Osteoblast (primary cell): Measurements from ENCODE around the gene RICTOR. TPM values are rescaled to one million over a fixed set of nuclear protein-coding genes. Genes with fewer than 3 reads are reported as not detected.
A peak's percentile ranks its signal among the peaks of the same experiment; 100 is the strongest.

ENCODE experiments used
- DNase-seq: peaks from one replicate; pipeline ENCODE4 v3.0.0; 2011; ENCODE audit warnings: low spot score, mixed read lengths; ENCODE audit not compliant: insufficient read length; ENCODE audit errors: missing footprints
- H2AFZ ChIP-seq: 2 replicates; pipeline ENCODE4 v1.6.0; 2011; ENCODE audit warnings: mild to moderate bottlenecking, low read length
- H3K27ac ChIP-seq: 2 replicates; pipeline ENCODE4 v1.5.1; 2011; ENCODE audit warnings: mild to moderate bottlenecking, low read depth, low read length, moderate library complexity
- H3K27me3 ChIP-seq: 2 replicates; pipeline ENCODE4 v1.6.0; 2012; ENCODE audit warnings: mild to moderate bottlenecking, control low read depth, inconsistent platforms, low read length, moderate library complexity; ENCODE audit not compliant: insufficient read depth
- H3K36me3 ChIP-seq: 2 replicates; pipeline ENCODE4 v1.5.1; 2011; ENCODE audit warnings: mild to moderate bottlenecking, low read length, control low read depth, moderate library complexity; ENCODE audit not compliant: insufficient read depth
- H3K4me1 ChIP-seq: 2 replicates; pipeline ENCODE4 v1.5.1; 2011; ENCODE audit warnings: mild to moderate bottlenecking, low read length, control low read depth, moderate library complexity; ENCODE audit not compliant: insufficient read depth
- H3K4me2 ChIP-seq: 2 replicates; pipeline ENCODE4 v1.6.0; 2011; ENCODE audit warnings: mild to moderate bottlenecking, low read length; ENCODE audit not compliant: insufficient read depth
- H3K4me3 ChIP-seq: fragments of 200-600 bp; sonication (generic); 3 replicates; pipeline ENCODE4 v1.5.1; 2012; ENCODE audit warnings: mild to moderate bottlenecking, low read length, inconsistent platforms; ENCODE audit not compliant: insufficient read depth
- H3K79me2 ChIP-seq: 2 replicates; pipeline ENCODE4 v1.6.0; 2012; ENCODE audit warnings: mild to moderate bottlenecking, low read length, control low read depth, inconsistent platforms; ENCODE audit not compliant: insufficient read depth
- H3K9me3 ChIP-seq: 2 replicates; pipeline ENCODE4 v1.5.1; 2011; ENCODE audit warnings: low read depth, low read length, control low read depth
- H4K20me1 ChIP-seq: 2 replicates; pipeline ENCODE4 v1.6.0; 2012; ENCODE audit warnings: mild to moderate bottlenecking, low read length, control low read depth; ENCODE audit not compliant: insufficient read depth
- total RNA-seq: library from RNA; depleted of rRNA; stranded (reverse); fragments of >200 nt; gene quantifications from 2 replicates; pipeline ENCODE4 v1.2.3, GENCODE V29; 2012
- TF ChIP-seq, protein P1 (sequence below): IDR thresholded peaks from 2 replicates; pipeline ENCODE4 v1.5.1; 2011; ENCODE audit warnings: mild to moderate bottlenecking, low read depth, low read length, moderate library complexity; ENCODE audit errors: extremely low read depth

RICTOR gene
- total RNA-seq, 1 donor = 46.7 TPM

DNA sequence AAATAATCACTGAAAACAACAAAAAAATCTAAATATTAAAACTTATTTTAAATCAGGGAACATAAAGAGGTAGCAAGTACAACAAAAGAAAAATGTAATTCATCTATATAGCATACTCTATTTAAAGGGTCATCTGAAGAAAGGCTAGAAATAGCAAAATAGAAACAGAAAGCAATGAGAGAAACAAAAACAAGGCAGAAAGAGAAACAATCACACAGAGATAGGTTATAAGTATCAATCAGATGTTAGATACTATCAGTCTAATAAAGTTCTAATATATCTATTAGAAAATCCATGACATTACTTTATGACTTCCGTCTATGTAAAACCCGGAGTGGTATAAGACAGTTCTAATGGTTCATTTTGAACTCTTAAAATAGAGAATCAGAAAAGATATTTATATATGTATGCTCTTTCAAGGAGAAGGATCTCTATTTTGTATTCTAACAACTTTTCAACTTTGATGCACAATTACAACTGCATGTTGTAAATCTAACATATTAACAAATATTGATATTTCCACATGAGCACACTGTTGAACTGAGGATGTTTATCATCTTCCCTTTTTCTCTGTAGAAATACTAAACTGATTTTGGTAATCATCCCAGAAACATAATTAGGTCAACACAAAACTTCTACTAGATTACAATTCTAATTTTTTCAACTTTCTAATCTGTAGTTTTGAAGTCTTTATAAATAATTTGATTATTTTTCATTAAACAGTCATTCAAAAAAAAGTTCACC, 15.8 kb downstream of the RICTOR start:
- H3K4me2 ChIP-seq = peak overlapping the region; percentile 79
- peak overlapping the region; percentile 11 for H3K27ac ChIP-seq
- H3K36me3 ChIP-seq = peaks cover 3% of the 10 kb centered on the region
- no peak overlapping the region for H2AFZ ChIP-seq
- H3K79me2 ChIP-seq = peaks cover 86% of the 10 kb centered on the region
- DNase-seq = no peak
- H3K27me3 ChIP-seq = no peaks in the 10 kb centered on the region
- H3K4me3 ChIP-seq = peak overlapping the region; percentile 20
- peaks cover 22% of the 10 kb centered on the region for H4K20me1 ChIP-seq
- H3K4me1 ChIP-seq = no peaks in the 10 kb centered on the region
- H3K9me3 ChIP-seq = no peaks in the 10 kb centered on the region
- TF ChIP-seq, protein P1, sequence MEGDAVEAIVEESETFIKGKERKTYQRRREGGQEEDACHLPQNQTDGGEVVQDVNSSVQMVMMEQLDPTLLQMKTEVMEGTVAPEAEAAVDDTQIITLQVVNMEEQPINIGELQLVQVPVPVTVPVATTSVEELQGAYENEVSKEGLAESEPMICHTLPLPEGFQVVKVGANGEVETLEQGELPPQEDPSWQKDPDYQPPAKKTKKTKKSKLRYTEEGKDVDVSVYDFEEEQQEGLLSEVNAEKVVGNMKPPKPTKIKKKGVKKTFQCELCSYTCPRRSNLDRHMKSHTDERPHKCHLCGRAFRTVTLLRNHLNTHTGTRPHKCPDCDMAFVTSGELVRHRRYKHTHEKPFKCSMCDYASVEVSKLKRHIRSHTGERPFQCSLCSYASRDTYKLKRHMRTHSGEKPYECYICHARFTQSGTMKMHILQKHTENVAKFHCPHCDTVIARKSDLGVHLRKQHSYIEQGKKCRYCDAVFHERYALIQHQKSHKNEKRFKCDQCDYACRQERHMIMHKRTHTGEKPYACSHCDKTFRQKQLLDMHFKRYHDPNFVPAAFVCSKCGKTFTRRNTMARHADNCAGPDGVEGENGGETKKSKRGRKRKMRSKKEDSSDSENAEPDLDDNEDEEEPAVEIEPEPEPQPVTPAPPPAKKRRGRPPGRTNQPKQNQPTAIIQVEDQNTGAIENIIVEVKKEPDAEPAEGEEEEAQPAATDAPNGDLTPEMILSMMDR = no peak

DNA sequence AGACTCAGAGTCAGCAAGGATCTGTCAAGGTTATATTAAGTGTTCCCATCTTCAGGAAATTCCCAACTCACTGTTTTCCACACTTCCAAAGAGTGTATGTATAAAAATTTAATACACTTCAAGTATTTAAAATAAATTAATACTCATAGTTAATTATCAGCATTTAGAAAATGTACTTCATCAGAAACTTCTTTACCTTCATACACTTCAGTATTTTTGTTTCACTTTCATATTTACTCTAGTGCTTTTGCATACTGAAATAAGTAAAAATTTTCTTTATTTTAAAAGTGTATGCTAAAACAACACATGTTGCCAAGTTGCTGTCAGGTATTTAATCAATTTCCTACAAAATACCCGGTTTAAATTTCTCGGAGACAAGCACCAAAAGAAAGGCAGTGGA, 16.5 kb downstream of the RICTOR start:
- Histone ChIP-seq H3K4me3 (peak overlapping the region; percentile 20), H3K27me3 (no peaks in the 10 kb centered on the region), H4K20me1 (peaks cover 21% of the 10 kb centered on the region), H3K27ac (peak overlapping the region; percentile 3), H3K4me2 (peak overlapping the region; percentile 79), H3K79me2 (peaks cover 85% of the 10 kb centered on the region), H3K9me3 (no peaks in the 10 kb centered on the region), H2AFZ (no peak overlapping the region), H3K36me3 (peaks cover 3% of the 10 kb centered on the region), H3K4me1 (no peaks in the 10 kb centered on the region)
- TF ChIP-seq, protein P1 = no peak
- DNase-seq = no peak

DNA sequence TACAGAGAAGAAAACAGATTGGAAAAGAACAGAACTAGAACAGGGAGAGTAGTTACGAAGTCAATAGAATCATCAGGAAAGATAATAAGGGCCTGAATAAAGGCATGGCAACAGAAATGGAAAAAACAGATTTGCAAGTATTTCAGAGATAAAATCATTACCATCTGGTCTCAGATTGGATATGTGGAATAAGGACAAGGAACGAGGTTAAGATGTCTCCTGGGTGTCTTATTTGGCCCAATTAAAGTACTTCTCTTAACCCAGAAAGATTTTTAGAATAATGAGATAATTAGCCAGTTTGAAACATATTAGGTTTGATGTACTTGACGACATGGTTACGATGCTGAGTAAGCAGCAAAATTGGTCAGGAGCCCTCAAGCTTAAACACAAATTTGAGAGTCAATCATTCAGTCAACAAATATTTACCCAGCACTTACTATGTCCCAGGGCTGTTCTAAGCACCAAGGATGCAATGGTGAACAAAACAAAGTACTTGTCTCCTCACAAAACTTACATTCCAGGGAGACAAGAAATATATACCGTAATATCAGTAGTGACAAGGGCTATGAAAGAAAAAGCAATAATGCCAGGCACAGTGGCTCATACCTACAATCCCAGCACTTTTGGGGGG, 18.3 kb downstream of the RICTOR start:
- Histone ChIP-seq H2AFZ (no peak overlapping the region), H3K4me1 (no peaks in the 10 kb centered on the region), H3K4me3 (no peak overlapping the region), H3K27me3 (no peaks in the 10 kb centered on the region), H4K20me1 (peaks cover 10% of the 10 kb centered on the region), H3K36me3 (peaks cover 3% of the 10 kb centered on the region), H3K79me2 (peaks cover 83% of the 10 kb centered on the region), H3K27ac (no peak overlapping the region), H3K9me3 (no peaks in the 10 kb centered on the region), H3K4me2 (no peak overlapping the region)
- DNase-seq = no peak
- TF ChIP-seq, protein P1 = no peak

DNA sequence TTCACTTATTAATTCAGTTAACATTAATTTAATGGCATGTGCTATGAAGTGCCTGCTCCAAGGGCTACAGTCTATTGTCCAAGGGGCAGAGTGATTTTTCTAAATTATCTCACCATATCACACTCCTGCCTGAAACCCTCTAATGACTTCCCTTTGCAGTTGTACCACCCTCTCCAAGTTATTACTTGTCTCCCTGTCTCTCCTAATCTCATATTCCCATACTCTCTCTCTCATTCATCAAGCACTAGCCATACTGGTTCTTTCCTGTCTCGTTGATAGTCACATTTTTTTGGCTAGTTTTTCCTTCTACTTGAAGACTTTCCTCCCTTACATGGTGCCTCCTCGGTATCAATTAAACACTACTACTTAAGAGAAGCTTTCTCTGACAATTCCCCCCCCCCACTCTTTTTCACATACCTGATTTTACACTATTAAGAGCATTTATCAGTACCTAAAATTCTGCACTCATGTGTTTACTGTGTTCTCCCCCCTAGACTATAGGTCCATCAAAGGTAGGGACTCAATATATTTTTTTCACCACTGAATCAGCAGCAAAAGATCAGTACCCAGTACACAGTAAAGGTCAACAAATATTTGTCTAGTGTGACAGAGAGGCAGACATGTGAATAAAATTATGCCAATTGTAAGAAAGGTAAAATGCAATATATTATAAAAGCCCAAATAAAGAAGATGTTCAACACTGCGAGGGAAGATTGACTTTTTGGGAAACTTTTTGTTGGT, 19.0 kb downstream of the RICTOR start:
- H2AFZ ChIP-seq = no peak overlapping the region

More for the DNA sequence above, 19.0 kb downstream of the RICTOR start:
- no peak overlapping the region for H3K27ac ChIP-seq
- no peak overlapping the region for H3K4me2 ChIP-seq
- H3K27me3 ChIP-seq = no peaks in the 10 kb centered on the region
- DNase-seq = no peak
- H3K36me3 ChIP-seq = peaks cover 3% of the 10 kb centered on the region
- H3K79me2 ChIP-seq = peaks cover 82% of the 10 kb centered on the region
- H3K4me3 ChIP-seq = no peak overlapping the region
- peaks cover 10% of the 10 kb centered on the region for H4K20me1 ChIP-seq
- TF ChIP-seq, protein P1 = no peak
- H3K4me1 ChIP-seq = no peaks in the 10 kb centered on the region
- H3K9me3 ChIP-seq = no peaks in the 10 kb centered on the region
